Activated CD4-positive, alpha-beta T cell treated with anti-CD3 and anti-CD28 coated beads, Interleukin-2, amount 10 ng/mL, durations not matched to agents 24 days and 14 days (primary cell): ENCODE data around the gene URB2. TPM values are rescaled to one million over a fixed set of nuclear protein-coding genes. Genes with fewer than 3 reads are reported as not detected.
A peak's percentile ranks its signal among the peaks of the same experiment; 100 is the strongest.

Source experiments
- DNase-seq: peaks from one replicate; pipeline ENCODE4 v3.0.0; 2022
- H3K27ac Mint-ChIP-seq: one replicate; pipeline ENCODE4 v1.8.0; 2022; ENCODE audit warnings: mild to moderate bottlenecking, mixed read lengths
- H3K27me3 Mint-ChIP-seq: one replicate; pipeline ENCODE4 v1.8.0; 2022; ENCODE audit warnings: mixed read lengths
- H3K36me3 Mint-ChIP-seq: one replicate; pipeline ENCODE4 v1.8.0; 2022; ENCODE audit warnings: low read depth, mild to moderate bottlenecking, mixed read lengths
- H3K4me1 Mint-ChIP-seq: one replicate; pipeline ENCODE4 v1.8.0; 2021; ENCODE audit warnings: mixed read lengths
- H3K4me3 Mint-ChIP-seq: one replicate; pipeline ENCODE4 v1.8.0; 2022; ENCODE audit warnings: mild to moderate bottlenecking, moderate library complexity, mixed read lengths
- H3K9me3 Mint-ChIP-seq: one replicate; pipeline ENCODE4 v1.8.0; 2021; ENCODE audit warnings: mixed read lengths
- intact Hi-C: fragments of 100-400 bp; cut with micrococcal nuclease; formaldehyde crosslinking; loops from one replicate; pipeline ENCODE4 v1.15.1; 2023
- total RNA-seq: library from RNA; stranded (reverse); gene quantifications from 2 replicates; pipeline ENCODE4 v1.2.3, GENCODE V29; 2022

The URB2 gene
- total RNA-seq, 1 donor from 2014 or later: 35.8 TPM

DNA sequence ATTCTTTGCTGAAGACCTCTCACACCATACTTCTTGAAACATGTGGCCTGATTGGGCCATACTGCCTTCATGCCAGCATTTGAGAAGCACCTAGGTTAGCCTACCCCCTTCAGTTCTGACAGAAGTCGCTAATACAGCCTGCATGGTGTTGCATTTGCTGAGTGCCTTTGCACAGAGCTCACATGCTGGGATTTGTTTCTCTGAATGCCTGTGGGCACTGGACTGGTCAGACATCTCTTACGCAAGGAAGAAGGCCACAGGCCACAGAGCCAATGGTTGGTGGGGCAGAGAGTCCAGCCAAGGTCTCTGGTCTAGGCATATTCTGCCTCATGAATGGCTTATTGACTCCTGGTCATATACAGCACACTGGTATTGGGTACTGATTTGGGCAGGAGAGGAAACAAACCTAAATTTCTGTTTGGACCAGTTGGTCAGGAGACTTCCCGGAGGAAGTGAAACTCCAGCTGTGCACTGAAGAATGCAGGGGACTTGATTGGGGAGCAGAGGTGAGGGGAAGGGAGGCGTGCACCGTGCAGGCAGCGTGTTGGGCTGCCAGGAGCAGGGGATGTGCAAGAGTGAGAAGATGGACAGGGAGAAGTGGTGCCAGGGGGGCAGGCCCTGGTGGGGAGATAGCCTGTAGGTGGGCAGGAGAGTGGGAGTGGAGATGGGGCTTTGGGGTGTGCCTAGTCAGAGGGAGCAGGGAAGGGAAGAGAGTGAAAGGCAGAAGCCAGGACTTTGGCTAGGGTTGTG lies 18.1 kb downstream of the URB2 start:
- no peaks in the 10 kb centered on the region for H3K9me3 Mint-ChIP-seq
- H3K4me3 Mint-ChIP-seq: no peak overlapping the region
- DNase-seq: no peak
- intact Hi-C loops: no loop called here
- peaks cover 53% of the 10 kb centered on the region for H3K36me3 Mint-ChIP-seq
- no peaks in the 10 kb centered on the region for H3K27me3 Mint-ChIP-seq
- peaks cover 5% of the 10 kb centered on the region for H3K4me1 Mint-ChIP-seq
- H3K27ac Mint-ChIP-seq: no peak overlapping the region

DNA sequence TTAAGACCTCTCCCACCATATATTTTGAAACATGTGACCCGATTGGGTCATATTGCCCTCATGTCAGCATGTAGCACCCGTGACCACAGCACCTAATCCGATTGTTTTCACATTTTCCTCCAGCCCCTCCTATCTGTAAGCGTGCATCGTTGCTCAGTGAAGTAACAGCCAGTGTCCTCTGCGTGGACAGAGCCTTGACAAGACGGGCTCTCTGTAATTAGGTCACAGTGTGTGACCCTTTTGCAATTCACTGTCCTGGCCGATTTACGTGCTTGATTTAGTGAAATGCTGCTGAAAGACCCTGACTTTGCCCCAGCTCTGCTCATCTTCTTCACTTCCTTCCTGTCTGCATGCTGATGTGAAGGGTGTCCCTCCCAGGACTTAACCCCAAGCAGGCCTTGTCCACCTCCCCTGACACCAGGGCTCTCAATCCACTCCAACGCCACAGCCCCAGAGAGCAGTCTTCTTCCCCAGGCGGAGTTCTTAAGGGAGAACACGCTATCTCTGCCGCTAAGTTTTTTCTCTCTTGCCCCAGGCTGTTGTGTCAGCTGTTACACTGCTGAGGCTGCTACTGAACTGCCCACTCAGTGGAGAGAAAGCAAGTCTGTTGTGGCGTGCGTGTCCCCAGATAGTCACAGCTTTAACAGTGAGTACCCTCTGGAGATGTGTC lies 19.4 kb downstream of the URB2 start:
- H3K4me3 Mint-ChIP-seq: no peak overlapping the region
- intact Hi-C loops: no loop called here
- H3K4me1 Mint-ChIP-seq: peaks cover 5% of the 10 kb centered on the region
- no peaks in the 10 kb centered on the region for H3K9me3 Mint-ChIP-seq
- DNase-seq: no peak
- H3K27ac Mint-ChIP-seq: no peak overlapping the region
- peaks cover 45% of the 10 kb centered on the region for H3K36me3 Mint-ChIP-seq
- no peaks in the 10 kb centered on the region for H3K27me3 Mint-ChIP-seq

DNA sequence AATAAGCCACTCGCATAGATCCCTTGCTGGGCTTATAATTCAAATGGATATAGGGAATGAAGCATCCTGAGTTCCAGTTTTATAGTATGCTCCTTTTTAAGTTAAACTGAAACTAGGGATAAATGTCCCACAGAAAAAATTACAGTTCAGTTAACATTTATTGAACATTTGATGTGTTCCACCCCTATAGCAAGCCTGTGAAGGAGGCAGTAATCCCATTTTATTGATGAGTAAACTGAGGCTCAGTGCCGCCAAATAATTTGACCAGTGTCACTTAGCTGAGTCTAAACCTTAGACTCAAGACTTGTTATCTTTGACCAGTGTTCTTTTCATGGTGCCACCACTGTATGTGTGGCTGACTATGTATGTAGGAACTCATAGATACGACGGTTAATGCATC lies 22.4 kb downstream of the URB2 start:
- intact Hi-C loops: no loop called here
- peaks cover 5% of the 10 kb centered on the region for H3K4me1 Mint-ChIP-seq
- no peaks in the 10 kb centered on the region for H3K27me3 Mint-ChIP-seq
- H3K9me3 Mint-ChIP-seq: no peaks in the 10 kb centered on the region
- peaks cover 55% of the 10 kb centered on the region for H3K36me3 Mint-ChIP-seq
- H3K4me3 Mint-ChIP-seq: no peak overlapping the region
- H3K27ac Mint-ChIP-seq: no peak overlapping the region
- no peak for DNase-seq

DNA sequence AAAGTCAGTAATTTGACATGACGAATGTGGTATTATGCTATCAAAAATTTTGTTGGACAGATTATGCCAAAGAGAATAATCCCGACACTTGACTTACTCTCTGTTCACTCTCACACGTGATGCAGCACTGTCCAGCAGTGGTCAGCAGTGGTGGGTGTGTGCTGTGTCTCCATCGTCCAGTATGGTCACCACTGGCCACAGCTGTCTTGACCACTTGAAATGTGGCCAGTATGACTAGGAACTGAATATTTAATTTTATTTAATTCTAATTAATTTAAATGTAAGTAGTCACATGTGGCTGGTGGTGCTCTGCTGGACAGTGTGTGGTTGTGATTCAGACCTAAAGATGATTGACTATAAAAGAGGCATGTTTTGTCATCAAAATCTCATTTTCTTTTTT lies 24.0 kb downstream of the URB2 start:
- intact Hi-C loops: no loop called here
- H3K9me3 Mint-ChIP-seq: no peaks in the 10 kb centered on the region
- peaks cover 57% of the 10 kb centered on the region for H3K36me3 Mint-ChIP-seq

DNA sequence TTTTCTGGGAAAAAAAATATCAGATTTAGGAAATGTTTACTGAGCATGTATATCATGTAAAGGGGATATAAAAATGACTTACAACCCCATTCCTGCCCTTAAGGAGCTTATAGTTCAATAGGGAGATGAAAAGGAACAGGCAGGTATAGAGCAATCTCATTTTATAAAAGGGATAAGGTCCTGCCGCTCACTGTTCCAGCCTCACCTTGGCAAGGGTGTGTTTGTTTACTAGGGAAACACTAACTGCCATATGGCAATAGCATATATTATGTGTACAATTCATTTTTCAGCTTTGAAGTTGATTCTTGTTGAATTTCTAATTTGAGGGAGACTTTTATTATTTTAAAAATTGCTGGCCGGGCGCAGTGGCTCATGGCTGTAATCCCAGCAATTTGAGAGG lies 25.5 kb downstream of the URB2 start:
- Mint-ChIP-seq H3K36me3 (peaks cover 60% of the 10 kb centered on the region), H3K4me1 (peaks cover 3% of the 10 kb centered on the region), H3K4me3 (no peak overlapping the region), H3K27ac (no peak overlapping the region), H3K27me3 (no peaks in the 10 kb centered on the region), H3K9me3 (no peaks in the 10 kb centered on the region)
- no peak for DNase-seq
- intact Hi-C loops: no loop called here

More for the DNA sequence above, 24.0 kb downstream of the URB2 start:
- Mint-ChIP-seq H3K4me1 (peaks cover 3% of the 10 kb centered on the region), H3K27ac (no peak overlapping the region), H3K4me3 (no peak overlapping the region), H3K27me3 (no peaks in the 10 kb centered on the region)
- DNase-seq: no peak

DNA sequence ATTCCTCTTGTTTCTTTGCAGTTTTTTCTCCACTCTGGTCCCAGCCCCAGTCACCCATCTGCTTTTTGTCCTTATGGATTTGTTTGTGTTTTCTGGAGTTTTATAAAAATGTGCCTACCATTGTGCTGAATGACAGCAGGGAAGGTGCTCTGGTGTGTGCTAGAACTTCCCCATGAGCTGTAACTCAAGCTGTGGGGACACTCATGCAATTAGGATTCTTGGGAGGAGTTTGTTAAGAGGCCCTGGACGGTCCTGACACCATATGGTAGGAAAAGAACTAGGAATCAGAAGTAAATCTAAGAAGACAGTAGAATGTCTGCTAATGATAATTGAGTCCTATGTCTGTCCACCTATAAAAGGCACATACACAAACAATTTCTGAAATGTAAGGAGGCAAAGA lies 27.4 kb downstream of the URB2 start:
- Mint-ChIP-seq H3K4me3 (no peak overlapping the region), H3K27me3 (no peaks in the 10 kb centered on the region), H3K27ac (no peak overlapping the region), H3K9me3 (no peaks in the 10 kb centered on the region), H3K4me1 (peaks cover 8% of the 10 kb centered on the region), H3K36me3 (peaks cover 57% of the 10 kb centered on the region)
- no peak for DNase-seq
- intact Hi-C loops: no loop called here

DNA sequence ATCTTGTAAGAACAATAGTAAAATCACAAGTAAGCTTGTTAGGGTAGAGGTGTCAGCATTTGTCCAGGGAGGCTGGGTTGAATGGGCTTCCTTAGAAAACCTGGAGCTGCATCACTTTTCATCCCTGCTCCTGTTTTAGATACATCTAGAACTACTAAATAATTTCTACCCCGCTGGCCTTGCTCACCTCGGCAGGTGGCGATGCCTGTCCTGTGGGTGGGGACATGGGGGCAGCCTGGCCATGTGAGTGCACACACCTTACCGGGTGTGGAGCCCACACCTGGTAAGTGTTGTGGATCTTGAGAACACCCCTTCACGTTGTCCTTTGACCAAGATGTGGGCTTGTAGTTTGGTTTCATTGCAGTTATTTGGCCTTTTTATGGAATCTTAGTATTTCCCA lies 29.7 kb downstream of the URB2 start:
- H3K4me1 Mint-ChIP-seq: peaks cover 9% of the 10 kb centered on the region
- intact Hi-C loops: no loop called here
- H3K9me3 Mint-ChIP-seq: no peaks in the 10 kb centered on the region
- DNase-seq: no peak
- no peak overlapping the region for H3K4me3 Mint-ChIP-seq
- peaks cover 64% of the 10 kb centered on the region for H3K36me3 Mint-ChIP-seq
- no peaks in the 10 kb centered on the region for H3K27me3 Mint-ChIP-seq
- no peak overlapping the region for H3K27ac Mint-ChIP-seq

DNA sequence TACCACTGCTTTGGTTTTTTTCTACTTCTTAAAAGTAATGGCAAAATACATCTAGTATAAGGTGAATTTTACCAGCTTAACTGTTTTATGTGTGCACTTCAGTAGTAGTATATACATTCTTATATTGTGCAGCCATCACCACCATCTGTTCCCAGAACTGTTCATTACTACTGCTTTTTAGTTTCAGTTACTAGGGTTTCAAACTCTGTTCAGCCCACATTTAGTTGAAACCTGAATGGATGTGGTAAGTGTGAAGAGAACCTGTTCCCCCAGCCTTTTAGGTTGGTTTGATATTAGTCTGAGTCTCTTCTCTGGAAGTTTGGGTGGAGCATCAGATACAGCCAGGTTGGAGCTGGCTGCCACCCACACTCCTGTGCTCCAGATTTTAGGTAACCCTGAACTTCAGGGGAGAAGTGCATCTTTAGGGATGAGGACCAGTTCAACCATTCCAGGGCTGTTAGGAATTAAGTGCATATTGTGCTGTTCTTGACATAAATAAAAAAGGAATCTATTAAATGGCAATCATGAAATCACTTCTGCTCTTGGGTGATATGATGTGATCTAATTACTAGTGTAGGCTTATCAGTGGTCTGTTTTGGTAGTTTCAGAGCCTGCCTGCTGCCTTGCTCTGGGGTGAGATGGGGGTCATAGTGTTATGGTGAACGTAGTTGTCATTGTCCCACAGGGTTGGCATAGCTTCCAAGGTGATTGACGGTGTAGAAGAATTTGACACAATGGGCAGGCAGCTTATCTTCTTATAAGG lies 32.1 kb downstream of the URB2 start:
- no peaks in the 10 kb centered on the region for H3K27me3 Mint-ChIP-seq
- H3K36me3 Mint-ChIP-seq: peaks cover 64% of the 10 kb centered on the region
- H3K9me3 Mint-ChIP-seq: no peaks in the 10 kb centered on the region
- H3K27ac Mint-ChIP-seq: no peak overlapping the region
- H3K4me1 Mint-ChIP-seq: peaks cover 11% of the 10 kb centered on the region
- no peak overlapping the region for H3K4me3 Mint-ChIP-seq
- DNase-seq: no peak
- intact Hi-C loops: no loop called here

DNA sequence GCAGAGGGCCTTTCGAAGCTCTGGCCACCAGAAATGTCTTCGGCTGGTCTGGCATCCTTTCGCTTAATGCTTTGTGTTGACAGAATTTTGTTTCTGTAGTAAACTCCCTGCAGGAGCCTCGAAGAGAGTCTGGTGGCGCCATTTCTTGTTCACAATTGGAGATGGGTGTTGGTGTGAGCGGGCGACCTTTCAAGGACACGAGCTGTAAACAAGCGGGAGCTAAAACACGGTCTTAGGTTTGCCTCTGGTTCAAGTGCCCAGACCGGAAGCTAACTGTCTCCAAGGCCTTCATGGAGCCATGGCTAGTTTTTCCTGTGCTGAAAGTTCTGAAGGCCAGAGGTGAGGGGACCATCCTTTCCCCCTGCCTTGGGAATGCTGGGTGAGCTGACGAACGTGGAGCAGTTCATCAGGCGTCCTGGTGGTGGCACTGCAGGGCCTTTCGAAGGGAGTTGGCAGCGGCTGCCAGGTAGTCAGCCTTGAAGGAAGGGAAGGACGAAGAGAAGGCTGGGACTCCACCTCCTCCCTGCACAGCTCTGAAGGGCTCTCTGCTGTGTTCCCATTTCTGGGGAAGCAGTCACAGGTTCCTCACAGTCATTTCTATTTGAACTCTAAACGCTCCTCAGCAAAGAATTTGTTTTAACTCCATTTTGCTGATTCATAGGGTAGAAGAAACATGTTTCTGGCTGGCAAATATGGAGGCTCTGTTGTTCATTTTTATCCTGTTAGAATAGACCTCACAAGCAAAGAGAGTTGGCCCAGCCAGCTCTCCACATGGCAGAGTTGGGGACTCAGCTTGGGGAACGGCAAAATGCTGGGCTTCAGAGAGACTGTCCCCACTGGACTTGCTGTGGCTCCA lies 35.2 kb downstream of the URB2 start:
- Mint-ChIP-seq H3K9me3 (no peaks in the 10 kb centered on the region), H3K27me3 (no peaks in the 10 kb centered on the region), H3K4me1 (peaks cover 11% of the 10 kb centered on the region), H3K27ac (no peak overlapping the region), H3K36me3 (peaks cover 38% of the 10 kb centered on the region), H3K4me3 (no peak overlapping the region)
- peak; percentile 90 for DNase-seq
- intact Hi-C loops: loop anchor here (1.0 to 10.0 kb wide), 7 partner anchors 34 to 649 kb away; partner anchors contain the start of genes GALNT2, TAF5L and URB2

DNA sequence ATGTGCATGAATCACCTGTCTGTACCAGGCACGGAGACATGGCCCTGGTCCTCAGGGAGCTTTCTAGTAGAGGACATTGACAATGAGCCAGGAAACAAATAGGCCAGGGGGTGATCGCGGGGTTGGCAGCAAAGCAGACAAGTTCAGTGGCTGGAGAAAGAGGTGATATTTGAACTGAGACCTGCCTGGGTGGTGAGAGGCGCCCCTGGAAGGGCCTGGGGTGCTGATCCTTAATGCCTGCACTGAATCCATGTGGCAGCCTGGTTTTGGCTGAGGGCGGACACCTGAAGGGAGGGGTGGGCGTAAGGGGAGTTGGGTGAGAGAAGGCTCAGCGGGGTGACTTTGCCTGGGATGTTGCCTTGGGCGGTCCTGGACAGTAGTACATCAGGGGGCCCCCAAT lies 35.9 kb downstream of the URB2 start:
- Mint-ChIP-seq H3K9me3 (no peaks in the 10 kb centered on the region), H3K4me3 (no peak overlapping the region), H3K36me3 (peaks cover 35% of the 10 kb centered on the region), H3K27ac (no peak overlapping the region), H3K4me1 (peaks cover 11% of the 10 kb centered on the region), H3K27me3 (no peaks in the 10 kb centered on the region)
- DNase-seq: no peak
- intact Hi-C loops: loop anchor here (1.0 to 10.0 kb wide), 7 partner anchors 35 to 648 kb away; partner anchors contain the start of genes GALNT2, TAF5L and URB2

DNA sequence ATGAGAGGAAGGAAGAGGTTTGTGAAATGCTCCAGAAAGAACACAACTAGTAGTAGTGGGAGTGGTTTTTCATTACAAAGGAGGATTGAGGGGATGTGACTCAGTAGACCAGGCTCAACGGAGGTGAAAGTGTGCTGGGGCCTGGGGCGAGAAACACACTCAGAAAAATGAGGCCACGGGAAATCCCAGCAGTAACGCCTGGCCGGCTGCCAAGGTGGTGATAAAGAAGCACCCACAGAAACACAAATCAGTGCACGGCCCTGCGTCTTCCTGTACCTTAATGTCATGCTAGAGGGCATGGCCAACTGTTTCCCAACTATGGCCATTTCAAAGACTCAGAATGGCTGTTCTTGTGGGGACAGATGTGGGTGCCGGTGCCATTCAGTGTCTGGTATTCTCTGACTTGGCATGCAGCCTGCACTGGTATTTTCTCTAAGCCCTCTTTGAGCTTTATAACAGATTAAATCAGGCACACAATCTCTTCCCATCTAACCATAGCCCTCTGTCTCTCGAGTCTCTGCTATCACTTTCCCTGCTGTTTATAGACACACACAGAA lies 38.2 kb downstream of the URB2 start:
- peaks cover 38% of the 10 kb centered on the region for H3K36me3 Mint-ChIP-seq
- H3K27me3 Mint-ChIP-seq: no peaks in the 10 kb centered on the region
- no peaks in the 10 kb centered on the region for H3K9me3 Mint-ChIP-seq
- intact Hi-C loops: loop anchor here (1.0 to 10.0 kb wide), 6 partner anchors 37 to 576 kb away; partner anchors contain the start of genes GALNT2, TAF5L and URB2
- DNase-seq: peak; percentile 80
- H3K4me1 Mint-ChIP-seq: peaks cover 5% of the 10 kb centered on the region
- no peak overlapping the region for H3K4me3 Mint-ChIP-seq
- no peak overlapping the region for H3K27ac Mint-ChIP-seq

DNA sequence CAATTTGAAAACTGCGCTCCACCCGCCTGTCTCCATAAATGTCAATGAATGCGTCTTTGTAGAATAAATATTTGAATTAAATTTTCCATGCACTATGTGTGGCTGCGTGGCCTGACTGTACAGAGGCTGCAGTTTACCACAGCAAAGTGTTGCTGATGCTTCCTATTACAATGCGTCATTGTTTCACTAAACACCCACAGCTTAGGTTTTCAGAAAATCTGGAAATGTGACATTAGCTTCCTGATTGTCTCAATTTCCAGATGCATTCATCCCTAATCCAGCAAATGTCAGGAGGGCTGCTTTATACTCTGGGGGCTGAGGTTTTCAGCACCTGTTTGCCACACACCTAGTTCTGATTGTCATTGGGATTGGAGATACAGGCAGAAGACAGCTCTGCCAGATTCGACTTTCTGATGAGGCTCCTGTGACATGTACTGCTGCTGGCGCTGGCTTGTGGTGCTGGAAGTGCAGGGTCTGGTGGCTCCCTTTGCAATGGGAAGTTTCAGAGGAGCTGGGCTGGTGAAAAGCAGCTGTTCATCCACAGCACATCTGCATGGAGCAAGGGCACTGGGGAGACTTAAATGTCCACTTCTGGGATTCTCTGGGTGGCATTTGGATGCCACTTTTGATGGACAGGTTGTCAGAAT lies 40.0 kb downstream of the URB2 start:
- Mint-ChIP-seq H3K27me3 (no peaks in the 10 kb centered on the region), H3K4me3 (no peak overlapping the region), H3K36me3 (peaks cover 29% of the 10 kb centered on the region), H3K27ac (no peak overlapping the region), H3K9me3 (no peaks in the 10 kb centered on the region), H3K4me1 (peaks cover 5% of the 10 kb centered on the region)
- no peak for DNase-seq
- intact Hi-C loops: loop anchor here (10.0 kb wide), 1 partner anchor 179 kb away; no protein-coding TSS in a partner anchor
